Gastrocnemius medialis (tissue), 4 donors: ENCODE measurements around the gene FAP. TPM values are rescaled to one million over a fixed set of nuclear protein-coding genes. Genes with fewer than 3 reads are reported as not detected.

Experiments used
- ATAC-seq, 2 donors: fragments of 150-250 bp; one replicate each; pipeline ENCODE4 v1.9.1; 2016
- DNase-seq, 2 donors: peaks; one replicate each; pipeline ENCODE4 v3.0.0-alpha.2; 2019
- H3K27ac ChIP-seq, 4 donors: fragments of 200-600 bp; sonication (generic); 1 replicate in 1 of 4; 2 replicates in 3 of 4; pipeline ENCODE4 v1.5.1; 2016 to 2018; ENCODE audit warnings: mild to moderate bottlenecking in 2 of 4, moderate library complexity in 1 of 4
- H3K27me3 ChIP-seq, 3 donors: fragments of 200-600 bp; sonication (generic) in 2 of 3; 1 replicate in 1 of 3; 2 replicates in 2 of 3; pipeline versions ENCODE4 v1.5.1 to v1.6.0; 2016 to 2019; ENCODE audit warnings: mild to moderate bottlenecking in 1 of 3, moderate library complexity in 1 of 3
- H3K36me3 ChIP-seq, 2 donors: fragments of 200-600 bp; sonication (generic) in 1 of 2; one replicate each; pipeline ENCODE4 v1.5.1; 2017 to 2018
- H3K4me1 ChIP-seq, 2 donors: fragments of 200-600 bp; sonication (generic) in 1 of 2; one replicate each; pipeline ENCODE4 v1.5.1; 2016 to 2017; ENCODE audit warnings: mild to moderate bottlenecking in 2 of 2
- H3K4me3 ChIP-seq, 4 donors: fragments of 200-600 bp; sonication (generic) in 3 of 4; 1 replicate in 1 of 4; 2 replicates in 3 of 4; pipeline ENCODE4 v1.5.1; 2016 to 2019; ENCODE audit warnings: mild to moderate bottlenecking in 2 of 4
- H3K9me3 ChIP-seq, 3 donors: fragments of 200-600 bp; sonication (generic) in 2 of 3; 1 replicate in 1 of 3; 2 replicates in 2 of 3; pipeline ENCODE4 v1.5.1; 2016 to 2019
- POLR2A ChIP-seq, 2 donors: fragments of 450-650 bp; IDR thresholded peaks; one replicate each; pipeline ENCODE4 v1.6.1; 2017; ENCODE audit warnings: antibody characterized with exemption in 2 of 2, mild to moderate bottlenecking in 2 of 2, moderate library complexity in 2 of 2
- in situ Hi-C, 4 donors: fragments of 200-750 bp; cut with MboI; loops; one replicate each; pipeline versions ENCODE4 v1.15.0 to v1.8.0; 2017; ENCODE audit warnings: low sequenced_read_pairs in 4 of 4
- intact Hi-C: fragments of 100-400 bp; cut with DNase I; formaldehyde crosslinking; loops from one replicate; pipeline ENCODE4 v1.15.1; 2023; ENCODE audit warnings: low total_unique reads
- total RNA-seq, 4 donors: library from RNA; depleted of rRNA; stranded (reverse); fragments of >200 nt; gene quantifications; one replicate each; pipeline versions ENCODE4 v1.1.0 to v1.2.3, GENCODE V29; 2016
- TF ChIP-seq, protein P1 (sequence below), 5 experiments: fragments of 450-650 bp in 3 of 5; fragments of 200-600 bp in 2 of 5; sonication (generic) in 2 of 5; IDR thresholded peaks in 4 of 5; conservative IDR thresholded peaks in 1 of 5; 1 replicate in 4 of 5; 2 replicates in 1 of 5; pipeline ENCODE4 v1.5.1; 2016 to 2019; ENCODE audit warnings: antibody characterized with exemption in 5 of 5, mild to moderate bottlenecking in 3 of 5, moderate library complexity in 3 of 5

FAP gene
- total RNA-seq, 4 donors from 2014 or later = 4.8 to 10.1 (median 7.0) TPM; not detected in 1

DNA sequence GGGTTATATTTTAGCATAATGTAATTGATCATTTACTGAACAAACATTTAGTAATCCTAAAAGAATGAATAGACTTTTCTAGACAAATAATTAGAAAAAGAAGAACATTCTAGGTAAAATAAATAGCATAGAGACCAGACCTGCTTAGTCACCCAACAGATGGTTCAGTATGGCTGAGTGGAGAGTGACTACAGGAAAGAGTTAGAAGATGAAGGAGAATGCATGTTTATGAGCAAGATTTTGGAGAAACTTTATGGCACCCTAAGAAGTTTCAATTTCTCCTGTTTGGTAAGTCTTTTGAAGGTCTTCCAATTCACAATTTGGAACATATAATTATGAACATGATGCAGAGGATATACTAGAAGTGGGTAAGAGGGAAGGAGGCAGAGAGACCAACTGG lies 32.9 kb downstream of the FAP start:
- Histone ChIP-seq H3K27ac (no peak overlapping the region), H3K36me3 (no peaks in the 10 kb centered on the region), H3K4me1 (no peaks in the 10 kb centered on the region), H3K9me3 (no peaks in the 10 kb centered on the region), H3K4me3 (no peak overlapping the region), H3K27me3 (no peaks in the 10 kb centered on the region)
- TF ChIP-seq, protein P1, sequence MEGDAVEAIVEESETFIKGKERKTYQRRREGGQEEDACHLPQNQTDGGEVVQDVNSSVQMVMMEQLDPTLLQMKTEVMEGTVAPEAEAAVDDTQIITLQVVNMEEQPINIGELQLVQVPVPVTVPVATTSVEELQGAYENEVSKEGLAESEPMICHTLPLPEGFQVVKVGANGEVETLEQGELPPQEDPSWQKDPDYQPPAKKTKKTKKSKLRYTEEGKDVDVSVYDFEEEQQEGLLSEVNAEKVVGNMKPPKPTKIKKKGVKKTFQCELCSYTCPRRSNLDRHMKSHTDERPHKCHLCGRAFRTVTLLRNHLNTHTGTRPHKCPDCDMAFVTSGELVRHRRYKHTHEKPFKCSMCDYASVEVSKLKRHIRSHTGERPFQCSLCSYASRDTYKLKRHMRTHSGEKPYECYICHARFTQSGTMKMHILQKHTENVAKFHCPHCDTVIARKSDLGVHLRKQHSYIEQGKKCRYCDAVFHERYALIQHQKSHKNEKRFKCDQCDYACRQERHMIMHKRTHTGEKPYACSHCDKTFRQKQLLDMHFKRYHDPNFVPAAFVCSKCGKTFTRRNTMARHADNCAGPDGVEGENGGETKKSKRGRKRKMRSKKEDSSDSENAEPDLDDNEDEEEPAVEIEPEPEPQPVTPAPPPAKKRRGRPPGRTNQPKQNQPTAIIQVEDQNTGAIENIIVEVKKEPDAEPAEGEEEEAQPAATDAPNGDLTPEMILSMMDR (IDR thresholded peaks at IDR 0.05 in 4 of 5, conservative IDR thresholded peaks at IDR 0.05 in 1 of 5) = no peak
- no peak for TF ChIP-seq POLR2A (IDR thresholded peaks at IDR 0.05)
- no peak for ATAC-seq
- no peak for DNase-seq
- intact Hi-C loops (no loop called here), in situ Hi-C loops (no loop called here)

DNA sequence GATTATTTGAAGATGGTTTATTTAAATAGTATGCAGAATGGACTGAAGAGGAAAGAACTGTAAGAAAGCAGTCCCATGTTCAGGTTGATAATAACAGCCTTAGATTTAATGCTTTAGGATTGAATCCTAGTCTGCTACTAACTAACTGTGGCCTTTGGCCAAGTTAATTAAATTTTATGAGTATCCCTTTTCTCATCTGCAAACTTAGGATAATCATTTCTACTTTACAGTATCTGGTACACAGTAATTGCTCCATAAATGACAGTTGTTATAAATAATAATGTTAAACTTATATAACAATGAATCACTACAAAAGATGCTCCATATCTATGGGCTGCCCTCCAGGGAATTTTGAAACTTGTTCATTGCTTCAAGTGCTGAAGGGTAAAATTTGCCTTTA lies 41.0 kb downstream of the FAP start:
- Histone ChIP-seq H3K4me3 (no peak overlapping the region), H3K27me3 (no peaks in the 10 kb centered on the region), H3K4me1 (no peaks in the 10 kb centered on the region), H3K27ac (no peak overlapping the region), H3K36me3 (no peaks in the 10 kb centered on the region), H3K9me3 (no peaks in the 10 kb centered on the region)
- TF ChIP-seq POLR2A (IDR thresholded peaks at IDR 0.05) = no peak
- TF ChIP-seq, protein P1 (IDR thresholded peaks at IDR 0.05 in 4 of 5, conservative IDR thresholded peaks at IDR 0.05 in 1 of 5) = no peak
- intact Hi-C loops = no loop called here
- DNase-seq (no peak), ATAC-seq (no peak)
- in situ Hi-C loops = no loop called here

DNA sequence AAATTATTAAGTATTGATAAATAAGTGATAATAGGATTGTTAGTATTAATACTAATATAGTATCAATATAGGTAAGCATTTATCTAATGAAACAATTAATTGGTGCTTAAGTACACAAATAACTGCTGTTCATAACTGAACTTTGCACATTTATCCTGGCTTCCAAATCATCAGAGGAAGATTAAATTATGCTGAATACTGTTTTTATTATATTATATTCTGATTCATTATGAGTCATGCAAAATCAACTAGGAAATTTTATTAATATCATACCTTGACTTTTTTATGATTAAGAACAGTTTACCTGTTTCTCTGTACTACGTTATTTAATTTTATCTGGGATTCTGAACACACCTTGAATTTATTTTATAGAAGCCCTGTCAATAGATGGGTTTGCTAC lies 42.6 kb downstream of the FAP start:
- H3K27ac ChIP-seq = no peak overlapping the region
- DNase-seq = no peak
- intact Hi-C loops = no loop called here

DNA sequence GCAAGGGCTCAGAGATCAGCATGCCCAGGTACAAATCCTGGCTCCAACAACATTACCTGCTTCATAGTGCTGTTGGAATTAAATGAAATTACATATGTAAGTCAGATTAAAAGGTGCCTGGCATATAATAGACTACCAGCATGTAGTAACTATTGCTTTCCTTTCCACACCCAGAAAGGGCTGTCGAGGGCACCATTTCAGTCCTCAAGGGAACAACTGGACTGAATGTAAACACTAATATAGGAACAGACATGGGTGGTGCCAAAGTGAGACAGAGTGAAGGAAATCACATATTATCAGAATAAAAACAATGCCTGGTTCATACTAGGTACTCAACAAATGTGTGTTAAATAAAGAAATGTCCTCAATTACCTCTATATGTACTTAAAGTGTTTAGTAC lies 43.3 kb downstream of the FAP start:
- Histone ChIP-seq H3K4me3 (no peak overlapping the region), H3K27me3 (no peaks in the 10 kb centered on the region), H3K9me3 (no peaks in the 10 kb centered on the region), H3K4me1 (no peaks in the 10 kb centered on the region), H3K36me3 (no peaks in the 10 kb centered on the region), H3K27ac (no peak overlapping the region)
- ATAC-seq (no peak), DNase-seq (no peak)
- in situ Hi-C loops = no loop called here
- TF ChIP-seq POLR2A (IDR thresholded peaks at IDR 0.05) = no peak
- TF ChIP-seq, protein P1 (IDR thresholded peaks at IDR 0.05 in 4 of 5, conservative IDR thresholded peaks at IDR 0.05 in 1 of 5) = no peak
- intact Hi-C loops = no loop called here

More for the DNA sequence above, 42.6 kb downstream of the FAP start:
- no peak overlapping the region for H3K4me3 ChIP-seq
- H3K27me3 ChIP-seq = no peaks in the 10 kb centered on the region
- H3K36me3 ChIP-seq = no peaks in the 10 kb centered on the region
- H3K4me1 ChIP-seq = no peaks in the 10 kb centered on the region
- TF ChIP-seq, protein P1 (IDR thresholded peaks at IDR 0.05 in 4 of 5, conservative IDR thresholded peaks at IDR 0.05 in 1 of 5) = no peak
- no peak for TF ChIP-seq POLR2A (IDR thresholded peaks at IDR 0.05)
- H3K9me3 ChIP-seq = no peaks in the 10 kb centered on the region
- in situ Hi-C loops = no loop called here
- no peak for ATAC-seq

DNA sequence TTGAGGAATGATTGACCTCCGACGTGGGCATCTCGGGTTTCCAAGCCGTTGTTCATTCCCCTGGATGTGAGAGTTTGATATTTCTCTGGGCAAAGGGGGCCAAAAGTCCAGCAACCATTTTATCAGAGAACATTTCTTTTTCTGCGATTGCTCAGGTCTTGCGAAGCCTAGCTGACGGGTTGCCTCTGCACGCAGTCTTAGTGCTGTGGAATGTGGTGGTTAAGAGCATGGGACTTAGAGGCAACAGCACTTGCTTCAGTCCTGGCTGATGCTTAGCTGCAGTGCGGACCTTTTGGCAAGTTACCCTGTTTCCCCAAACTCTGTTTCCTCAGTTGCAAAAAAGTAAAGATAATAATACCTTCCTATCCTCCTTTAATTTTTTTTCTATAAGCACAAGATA lies 45.0 kb downstream of the FAP start:
- H3K27ac ChIP-seq = no peak overlapping the region
- no peaks in the 10 kb centered on the region for H3K9me3 ChIP-seq
- in situ Hi-C loops = no loop called here
- no peak for ATAC-seq
- TF ChIP-seq, protein P1 (IDR thresholded peaks at IDR 0.05 in 4 of 5, conservative IDR thresholded peaks at IDR 0.05 in 1 of 5) = no peak
- TF ChIP-seq POLR2A (IDR thresholded peaks at IDR 0.05) = no peak
- no peaks in the 10 kb centered on the region for H3K36me3 ChIP-seq
- H3K4me3 ChIP-seq = no peak overlapping the region
- no peaks in the 10 kb centered on the region for H3K27me3 ChIP-seq
- H3K4me1 ChIP-seq = no peaks in the 10 kb centered on the region
- intact Hi-C loops = no loop called here
- no peak for DNase-seq
